ENCODE measurements around the gene PDLIM5. TPM values are rescaled to one million over a fixed set of nuclear protein-coding genes. Genes with fewer than 3 reads are reported as not detected.
A peak's percentile ranks its signal among the peaks of the same experiment; 100 is the strongest.

PDLIM5 gene
- total and polyA plus RNA-seq, 11 donors: 262 to 1,378 (median 1,035) TPM

DNA sequence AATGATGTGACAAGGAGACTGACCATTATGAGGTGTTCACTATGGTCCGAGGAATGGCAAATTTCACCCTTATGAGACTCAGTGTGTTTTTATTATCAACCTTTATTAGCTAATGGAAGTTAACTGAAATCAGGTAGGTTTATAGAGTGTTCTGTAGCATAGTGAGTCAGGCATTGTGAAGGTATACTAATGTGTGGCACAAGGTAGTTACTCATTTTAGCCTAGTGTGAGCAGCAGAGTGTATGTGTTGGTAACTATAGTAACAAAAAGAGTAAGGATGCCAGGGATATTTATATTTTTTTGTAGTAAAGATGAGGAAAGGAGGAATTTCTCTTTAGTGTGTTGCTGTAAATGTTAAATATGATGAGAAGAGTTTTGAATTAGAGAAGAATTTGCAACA is 12.0 kb downstream of the PDLIM5 start:
- ATAC-seq (peak in 1 of 4 donors; percentile 18), DNase-seq (no peak)
- intact Hi-C loops (cut with DNase I): loop anchor here in 2 of 10 donors (1.0 to 10.0 kb wide), 3 partner anchors 21 to 121 kb away; no protein-coding TSS in a partner anchor
- peak overlapping the region in 8 of 12 donors; percentile 0 to 100 (median 98) for H3K27ac ChIP-seq
- peaks cover 0 to 6% (median 0%) of the 10 kb centered on the region in 9 donors for H3K36me3 ChIP-seq
- H3K9me3 ChIP-seq: no peaks in the 10 kb centered on the region
- no peaks in the 10 kb centered on the region for H3K27me3 ChIP-seq
- 59 to 78% (median 67%) methylated on average over 1 of the region's 1 CpG for WGBS, 4 donors
- TF ChIP-seq, protein P1, sequence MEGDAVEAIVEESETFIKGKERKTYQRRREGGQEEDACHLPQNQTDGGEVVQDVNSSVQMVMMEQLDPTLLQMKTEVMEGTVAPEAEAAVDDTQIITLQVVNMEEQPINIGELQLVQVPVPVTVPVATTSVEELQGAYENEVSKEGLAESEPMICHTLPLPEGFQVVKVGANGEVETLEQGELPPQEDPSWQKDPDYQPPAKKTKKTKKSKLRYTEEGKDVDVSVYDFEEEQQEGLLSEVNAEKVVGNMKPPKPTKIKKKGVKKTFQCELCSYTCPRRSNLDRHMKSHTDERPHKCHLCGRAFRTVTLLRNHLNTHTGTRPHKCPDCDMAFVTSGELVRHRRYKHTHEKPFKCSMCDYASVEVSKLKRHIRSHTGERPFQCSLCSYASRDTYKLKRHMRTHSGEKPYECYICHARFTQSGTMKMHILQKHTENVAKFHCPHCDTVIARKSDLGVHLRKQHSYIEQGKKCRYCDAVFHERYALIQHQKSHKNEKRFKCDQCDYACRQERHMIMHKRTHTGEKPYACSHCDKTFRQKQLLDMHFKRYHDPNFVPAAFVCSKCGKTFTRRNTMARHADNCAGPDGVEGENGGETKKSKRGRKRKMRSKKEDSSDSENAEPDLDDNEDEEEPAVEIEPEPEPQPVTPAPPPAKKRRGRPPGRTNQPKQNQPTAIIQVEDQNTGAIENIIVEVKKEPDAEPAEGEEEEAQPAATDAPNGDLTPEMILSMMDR (IDR thresholded peaks at IDR 0.05): no peak
- no peak for TF ChIP-seq POLR2A (IDR thresholded peaks at IDR 0.05)
- peak overlapping the region in 3 of 12 donors; percentile 3 to 18 (median 7) for H3K4me3 ChIP-seq
- H3K4me1 ChIP-seq: peaks cover 3 to 99% (median 52%) of the 10 kb centered on the region in 12 donors

DNA sequence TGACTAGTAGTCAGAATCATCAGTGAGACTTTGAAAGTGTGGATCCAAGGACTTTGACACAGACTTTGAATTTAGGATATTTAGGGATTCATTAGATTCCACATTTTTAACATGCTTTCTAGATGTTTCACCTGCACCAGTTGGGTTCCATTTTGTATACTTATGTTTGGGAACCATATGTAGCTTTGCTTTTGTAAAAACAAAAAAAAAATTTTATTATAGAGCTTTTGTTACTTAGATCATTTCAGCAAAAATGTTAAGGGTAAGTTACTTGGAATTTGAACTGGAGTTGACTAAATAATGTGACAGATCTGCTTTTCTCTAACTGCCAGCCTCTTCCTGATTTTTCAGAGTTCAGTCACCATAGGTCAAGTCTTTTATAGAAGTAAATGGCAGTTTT is 14.6 kb downstream of the PDLIM5 start:
- Histone ChIP-seq H3K9me3 (no peaks in the 10 kb centered on the region), H3K36me3 (no peaks in the 10 kb centered on the region), H3K4me3 (no peak overlapping the region), H3K4me1 (peaks cover 3 to 88% (median 51%) of the 10 kb centered on the region in 12 donors), H3K27ac (peak overlapping the region in 4 of 12 donors; percentile 37 to 99 (median 70)), H3K27me3 (no peaks in the 10 kb centered on the region)
- TF ChIP-seq POLR2A (IDR thresholded peaks at IDR 0.05): no peak
- TF ChIP-seq, protein P1 (IDR thresholded peaks at IDR 0.05): no peak
- DNase-seq (no peak), ATAC-seq (no peak)
- intact Hi-C loops (cut with DNase I): loop anchor here in 1 of 10 donors (10.0 kb wide), 1 partner anchor 118 kb away; no protein-coding TSS in a partner anchor

DNA sequence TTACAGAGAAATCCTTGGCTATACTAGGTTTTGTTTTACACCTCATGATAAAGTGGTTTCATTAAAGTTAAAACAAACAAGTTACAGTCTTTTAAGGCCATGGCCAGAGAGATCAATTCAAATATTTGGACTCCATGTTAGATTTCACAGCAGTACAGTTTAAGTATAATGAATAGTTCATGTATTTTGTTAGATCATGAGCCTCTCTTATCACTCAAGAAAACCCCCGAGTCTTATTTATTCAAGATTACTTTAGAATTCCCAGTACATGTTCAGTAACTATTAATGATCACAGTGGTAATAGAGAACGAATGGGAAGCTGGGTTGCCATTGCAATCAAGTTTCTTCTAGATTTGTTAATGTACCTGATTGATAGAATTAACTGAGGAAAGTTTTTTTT is 15.2 kb downstream of the PDLIM5 start:
- no peaks in the 10 kb centered on the region for H3K36me3 ChIP-seq
- no peak for ATAC-seq
- no peak overlapping the region for H3K4me3 ChIP-seq
- no peaks in the 10 kb centered on the region for H3K9me3 ChIP-seq
- TF ChIP-seq POLR2A (IDR thresholded peaks at IDR 0.05): no peak
- TF ChIP-seq, protein P1 (IDR thresholded peaks at IDR 0.05): no peak
- 43 to 47% (median 45%) methylated on average over 2 of the region's 2 CpGs for WGBS, 4 donors
- intact Hi-C loops (cut with DNase I): loop anchor here in 1 of 10 donors (10.0 kb wide), 1 partner anchor 118 kb away; no protein-coding TSS in a partner anchor
- peaks cover 3 to 88% (median 52%) of the 10 kb centered on the region in 12 donors for H3K4me1 ChIP-seq
- H3K27me3 ChIP-seq: no peaks in the 10 kb centered on the region
- no peak for DNase-seq
- peak overlapping the region in 5 of 12 donors; percentile 2 to 99 (median 27) for H3K27ac ChIP-seq

DNA sequence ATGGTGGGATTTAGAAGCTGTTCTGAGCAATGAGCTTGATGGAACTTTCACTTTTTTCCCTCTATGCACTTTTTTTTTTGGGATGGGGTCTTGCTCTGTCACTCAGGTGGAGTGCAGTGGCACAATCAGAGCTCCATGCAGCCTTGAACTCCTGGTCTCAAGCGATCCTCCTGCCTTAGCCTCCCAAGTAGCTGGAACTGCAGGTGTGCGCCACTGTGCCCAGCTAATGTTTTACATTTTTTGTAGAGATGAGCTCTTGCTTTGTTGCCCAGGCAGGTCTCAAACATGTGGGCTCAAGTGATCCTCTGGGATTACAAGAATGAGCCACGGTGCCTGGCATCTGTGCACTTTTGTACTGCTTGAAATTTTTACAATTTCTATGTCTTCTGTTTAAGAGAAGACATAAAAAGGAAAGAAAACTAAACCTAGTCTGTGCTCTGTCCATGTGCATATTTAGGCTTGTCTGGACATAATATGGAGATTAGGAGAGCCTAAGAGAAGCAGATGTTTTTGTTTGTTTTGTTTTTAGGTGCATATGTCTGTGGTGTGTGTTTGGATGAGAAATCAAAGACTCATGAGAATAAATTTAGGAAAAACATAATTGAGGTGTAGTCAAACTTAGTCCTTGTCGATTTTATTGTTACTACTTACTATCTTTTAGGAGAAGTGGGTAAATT is 16.5 kb downstream of the PDLIM5 start:
- Histone ChIP-seq H3K9me3 (no peaks in the 10 kb centered on the region), H3K27me3 (no peaks in the 10 kb centered on the region), H3K4me1 (peaks cover under 1 to 88% (median 49%) of the 10 kb centered on the region in 12 donors), H3K4me3 (no peak overlapping the region), H3K27ac (peak overlapping the region in 9 of 12 donors; percentile 4 to 99 (median 30)), H3K36me3 (no peaks in the 10 kb centered on the region)
- TF ChIP-seq, protein P1 (IDR thresholded peaks at IDR 0.05): no peak
- no peak for TF ChIP-seq POLR2A (IDR thresholded peaks at IDR 0.05)
- DNase-seq: no peak
- no peak for ATAC-seq
- intact Hi-C loops (cut with DNase I): loop anchor here in 1 of 10 donors (10.0 kb wide), 1 partner anchor 117 kb away; no protein-coding TSS in a partner anchor
- WGBS, 4 donors: 63 to 76% (median 70%) methylated on average over 4 of the region's 4 CpGs
